HCT116 (cell line): ENCODE results near the gene FNDC3B. TPM values are rescaled to one million over a fixed set of nuclear protein-coding genes. Genes with fewer than 3 reads are reported as not detected.

Source experiments
- ATAC-seq: fragments of 200-7000 bp; cut with Tn5 transposase; 2 replicates; pipeline ENCODE4 v1.9.1; 2020; ENCODE audit warnings: mild to moderate bottlenecking, moderate library complexity
- BruUV-seq: library from RNA; stranded (reverse); fragments of 400-500 nt; replicated peaks from 2 replicates; lab custom pipeline; 2021; lab: Mats Ljungman, UMichigan
- CTCF ChIA-PET: fragments of 300-600 bp; sonication (Branson Sonifier 250); formaldehyde crosslinking; loops from one replicate; lab custom pipeline; 2021; ENCODE audit warnings: antibody characterized with exemption; lab: Charles Lee
- POLR2A ChIA-PET: fragments of 300-600, 350-600 bp; sonication (Branson Sonifier 250); formaldehyde crosslinking; loops from one replicate; lab custom pipeline; 2021; ENCODE audit warnings: antibody characterized with exemption; lab: Charles Lee
- RAD21 ChIA-PET, 2 experiments: fragments of 300-600 bp; sonication (Branson Sonifier 250); formaldehyde crosslinking; loops; one replicate each; lab custom pipeline; 2023; ENCODE audit warnings: low total read pairs in 2 of 2; ENCODE audit not compliant: uncharacterized antibody in 2 of 2, unreplicated experiment in 2 of 2, low non-redundant PET in 1 of 2; lab: Charles Lee
- DNase-seq: peaks from one replicate; pipeline ENCODE4 v3.0.0-alpha.2; 2010; ENCODE audit warnings: low read depth, low spot score
- H2AFZ ChIP-seq: fragments of 200-600 bp; shearing (Covaris generic), sonication (generic); 2 replicates; pipeline ENCODE4 v1.6.1; 2017; ENCODE audit warnings: low read depth, mixed run types, mixed read lengths, antibody characterized with exemption, low read length; ENCODE audit not compliant: poor library complexity, severe bottlenecking
- H3K27ac ChIP-seq: 2 replicates; pipeline ENCODE4 v1.5.1; 2012; ENCODE audit warnings: low read depth, low read length
- H3K27me3 ChIP-seq: fragments of 200-600 bp; sonication (generic); 2 replicates; pipeline ENCODE4 v1.6.1; 2016; ENCODE audit warnings: mixed run types, low read length, mixed read lengths; ENCODE audit not compliant: insufficient read depth
- H3K36me3 ChIP-seq, 2 experiments: fragments of 200-500 bp in 1 of 2; fragments of 200-600 bp in 1 of 2; sonication (Bioruptor generic) in 1 of 2; sonication (generic) in 1 of 2; 2 replicates each; pipeline versions ENCODE4 v1.5.1 to v1.6.1; 2014 to 2016; ENCODE audit warnings: low read length in 2 of 2, inconsistent platforms in 1 of 2, mixed read lengths in 1 of 2, mixed run types in 1 of 2; ENCODE audit not compliant: insufficient read depth in 2 of 2, control insufficient read depth in 1 of 2
- H3K4me1 ChIP-seq, 2 experiments: fragments of 200-600 bp in 1 of 2; sonication (generic) in 1 of 2; 2 replicates each; pipeline versions ENCODE4 v1.5.1 to v1.6.1; 2012 to 2017; ENCODE audit warnings: low read length in 2 of 2, inconsistent platforms in 1 of 2, mild to moderate bottlenecking in 1 of 2, mixed read lengths in 1 of 2, mixed run types in 1 of 2, moderate library complexity in 1 of 2; ENCODE audit not compliant: insufficient read depth in 2 of 2, control insufficient read depth in 1 of 2
- H3K4me2 ChIP-seq: fragments of 200-600 bp; sonication (generic); 2 replicates; pipeline ENCODE4 v1.6.1; 2017; ENCODE audit warnings: mixed run types, low read length, mixed read lengths
- H3K4me3 ChIP-seq, 2 experiments: fragments of 200-600 bp in 1 of 2; sonication (generic) in 1 of 2; replicated peaks in 1 of 2; 2 replicates each; pipeline ENCODE4 v1.5.1; 2011 to 2016; ENCODE audit warnings: low read length in 2 of 2, control low read depth in 1 of 2, low read depth in 1 of 2, mild to moderate bottlenecking in 1 of 2, mixed read lengths in 1 of 2, mixed run types in 1 of 2
- H3K79me2 ChIP-seq: fragments of 200-600 bp; sonication (generic); 2 replicates; pipeline ENCODE4 v1.6.1; 2017; ENCODE audit warnings: mild to moderate bottlenecking, mixed run types, low read length, moderate library complexity, mixed read lengths; ENCODE audit not compliant: insufficient read depth
- H3K9ac ChIP-seq: fragments of 200-600 bp; sonication (generic); 2 replicates; pipeline ENCODE4 v1.6.1; 2016; ENCODE audit warnings: low read length, mixed read lengths
- H3K9me2 ChIP-seq: fragments of 200-600 bp; sonication (generic), shearing (Covaris generic); 2 replicates; pipeline ENCODE4 v1.6.1; 2017; ENCODE audit warnings: mixed run types, mild to moderate bottlenecking, moderate library complexity; ENCODE audit not compliant: insufficient read depth
- H3K9me3 ChIP-seq, 2 experiments: fragments of 200-500 bp in 1 of 2; fragments of 200-600 bp in 1 of 2; sonication (Bioruptor generic) in 1 of 2; sonication (generic) in 1 of 2; 2 replicates each; pipeline ENCODE4 v1.6.1; 2014 to 2017; ENCODE audit warnings: low read length in 2 of 2, mixed read lengths in 2 of 2, inconsistent platforms in 1 of 2, low read depth in 1 of 2, mild to moderate bottlenecking in 1 of 2, mixed run types in 1 of 2, moderate library complexity in 1 of 2; ENCODE audit not compliant: control insufficient read depth in 1 of 2, insufficient read depth in 1 of 2
- H4K20me1 ChIP-seq: fragments of 200-600 bp; sonication (generic), shearing (Covaris generic); 2 replicates; pipeline ENCODE4 v1.6.1; 2017; ENCODE audit warnings: mixed run types, mild to moderate bottlenecking, moderate library complexity; ENCODE audit not compliant: insufficient read depth
- CBX3 ChIP-seq: IDR thresholded peaks from 2 replicates; pipeline ENCODE4 v1.6.1; 2012; ENCODE audit warnings: low read depth
- EZH2 ChIP-seq: fragments of 200-600 bp; sonication (generic); IDR thresholded peaks from 2 replicates; pipeline ENCODE4 v1.6.1; 2017; ENCODE audit warnings: antibody characterized with exemption, mixed run types
- EZH2phosphoT487 ChIP-seq: fragments of 200-600 bp; IDR thresholded peaks from 2 replicates; pipeline ENCODE4 v1.6.1; 2018; ENCODE audit warnings: antibody characterized with exemption, borderline replicate concordance
- FOSL1 ChIP-seq: IDR thresholded peaks from 2 replicates; pipeline ENCODE4 v1.6.1; 2012; ENCODE audit warnings: low read depth
- JUND ChIP-seq: IDR thresholded peaks from 2 replicates; pipeline ENCODE4 v1.6.1; 2012
- SP1 ChIP-seq: IDR thresholded peaks from 2 replicates; pipeline ENCODE4 v1.6.1; 2012; ENCODE audit warnings: low read depth
- SRF ChIP-seq: IDR thresholded peaks from 2 replicates; pipeline ENCODE4 v1.6.1; 2012; ENCODE audit warnings: low read depth
- ZNF274 ChIP-seq: fragments of 200-500 bp; sonication (Bioruptor generic); IDR thresholded peaks from 2 replicates; pipeline ENCODE4 v1.6.1; 2014; ENCODE audit warnings: mild to moderate bottlenecking, low read depth, low read length, inconsistent platforms
- intact Hi-C: fragments of 100-400 bp; cut with micrococcal nuclease; formaldehyde crosslinking; loops from 2 replicates; pipeline ENCODE4 v1.10.0; 2022
- total RNA-seq: library from RNA; stranded (reverse); gene quantifications from one replicate; pipeline ENCODE4 v1.2.1, GENCODE V29; 2021; ENCODE audit not compliant: unreplicated experiment
- TF ChIP-seq, protein P1 (sequence below): IDR thresholded peaks from 2 replicates; pipeline ENCODE4 v1.6.1; 2011; ENCODE audit warnings: mild to moderate bottlenecking, low read length, moderate library complexity; ENCODE audit not compliant: insufficient replicate concordance; ENCODE audit errors: extremely low read depth
- TF ChIP-seq, protein P2 (sequence below): IDR thresholded peaks from 2 replicates; pipeline ENCODE4 v1.6.1; 2012; ENCODE audit warnings: low read depth
- TF ChIP-seq, protein P3 (sequence below), 3 experiments: fragments of 200-600 bp in 1 of 3; sonication (generic) in 1 of 3; IDR thresholded peaks in 2 of 3; conservative IDR thresholded peaks in 1 of 3; 2 replicates each; pipeline ENCODE4 v1.5.1; 2012 to 2017; ENCODE audit warnings: low read depth in 2 of 3, low read length in 2 of 3, antibody characterized with exemption in 1 of 3, borderline replicate concordance in 1 of 3, control low read depth in 1 of 3, mild to moderate bottlenecking in 1 of 3, mixed read lengths in 1 of 3, mixed run types in 1 of 3, moderate library complexity in 1 of 3; ENCODE audit not compliant: insufficient read depth in 1 of 3

FNDC3B gene
- total RNA-seq, 1 experiment from 2014 or later, result 45.7 TPM

DNA sequence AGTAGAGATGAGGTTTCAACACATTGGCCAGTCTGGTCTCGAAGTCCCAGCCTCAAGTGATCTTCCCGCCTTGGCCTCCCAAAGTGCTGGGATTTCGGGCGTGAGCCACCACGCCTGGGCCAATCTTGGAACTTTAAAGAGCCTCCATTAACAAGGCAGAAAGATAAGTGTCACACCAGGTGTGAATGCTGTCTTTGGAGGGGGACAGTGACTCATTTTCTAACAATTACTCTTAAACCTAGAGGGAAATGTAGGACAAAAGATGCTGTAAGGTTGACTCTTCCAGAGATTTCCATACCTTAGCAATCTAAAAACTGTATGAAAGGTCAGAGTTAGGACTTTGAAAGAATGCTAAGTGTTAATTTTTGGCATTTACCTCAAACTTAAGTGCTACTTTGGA is 84.9 kb downstream of the FNDC3B start:
- BruUV-seq, result no TSS peak
- Histone ChIP-seq H2AFZ (no peak overlapping the region), H3K27ac (no peak overlapping the region), H4K20me1 (peaks cover 3% of the 10 kb centered on the region; the same call in 1 of the 2 replicates)
- POLR2A ChIA-PET, result no interaction called here
- TF ChIP-seq EZH2, result no peak
- TF ChIP-seq, protein P1, sequence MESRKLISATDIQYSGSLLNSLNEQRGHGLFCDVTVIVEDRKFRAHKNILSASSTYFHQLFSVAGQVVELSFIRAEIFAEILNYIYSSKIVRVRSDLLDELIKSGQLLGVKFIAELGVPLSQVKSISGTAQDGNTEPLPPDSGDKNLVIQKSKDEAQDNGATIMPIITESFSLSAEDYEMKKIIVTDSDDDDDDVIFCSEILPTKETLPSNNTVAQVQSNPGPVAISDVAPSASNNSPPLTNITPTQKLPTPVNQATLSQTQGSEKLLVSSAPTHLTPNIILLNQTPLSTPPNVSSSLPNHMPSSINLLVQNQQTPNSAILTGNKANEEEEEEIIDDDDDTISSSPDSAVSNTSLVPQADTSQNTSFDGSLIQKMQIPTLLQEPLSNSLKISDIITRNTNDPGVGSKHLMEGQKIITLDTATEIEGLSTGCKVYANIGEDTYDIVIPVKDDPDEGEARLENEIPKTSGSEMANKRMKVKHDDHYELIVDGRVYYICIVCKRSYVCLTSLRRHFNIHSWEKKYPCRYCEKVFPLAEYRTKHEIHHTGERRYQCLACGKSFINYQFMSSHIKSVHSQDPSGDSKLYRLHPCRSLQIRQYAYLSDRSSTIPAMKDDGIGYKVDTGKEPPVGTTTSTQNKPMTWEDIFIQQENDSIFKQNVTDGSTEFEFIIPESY, result no peak
- TF ChIP-seq FOSL1, result no peak
- no peak for TF ChIP-seq EZH2phosphoT487
- TF ChIP-seq SRF, result no peak
- no peak for TF ChIP-seq ZNF274
- TF ChIP-seq SP1, result no peak
- TF ChIP-seq, protein P2, sequence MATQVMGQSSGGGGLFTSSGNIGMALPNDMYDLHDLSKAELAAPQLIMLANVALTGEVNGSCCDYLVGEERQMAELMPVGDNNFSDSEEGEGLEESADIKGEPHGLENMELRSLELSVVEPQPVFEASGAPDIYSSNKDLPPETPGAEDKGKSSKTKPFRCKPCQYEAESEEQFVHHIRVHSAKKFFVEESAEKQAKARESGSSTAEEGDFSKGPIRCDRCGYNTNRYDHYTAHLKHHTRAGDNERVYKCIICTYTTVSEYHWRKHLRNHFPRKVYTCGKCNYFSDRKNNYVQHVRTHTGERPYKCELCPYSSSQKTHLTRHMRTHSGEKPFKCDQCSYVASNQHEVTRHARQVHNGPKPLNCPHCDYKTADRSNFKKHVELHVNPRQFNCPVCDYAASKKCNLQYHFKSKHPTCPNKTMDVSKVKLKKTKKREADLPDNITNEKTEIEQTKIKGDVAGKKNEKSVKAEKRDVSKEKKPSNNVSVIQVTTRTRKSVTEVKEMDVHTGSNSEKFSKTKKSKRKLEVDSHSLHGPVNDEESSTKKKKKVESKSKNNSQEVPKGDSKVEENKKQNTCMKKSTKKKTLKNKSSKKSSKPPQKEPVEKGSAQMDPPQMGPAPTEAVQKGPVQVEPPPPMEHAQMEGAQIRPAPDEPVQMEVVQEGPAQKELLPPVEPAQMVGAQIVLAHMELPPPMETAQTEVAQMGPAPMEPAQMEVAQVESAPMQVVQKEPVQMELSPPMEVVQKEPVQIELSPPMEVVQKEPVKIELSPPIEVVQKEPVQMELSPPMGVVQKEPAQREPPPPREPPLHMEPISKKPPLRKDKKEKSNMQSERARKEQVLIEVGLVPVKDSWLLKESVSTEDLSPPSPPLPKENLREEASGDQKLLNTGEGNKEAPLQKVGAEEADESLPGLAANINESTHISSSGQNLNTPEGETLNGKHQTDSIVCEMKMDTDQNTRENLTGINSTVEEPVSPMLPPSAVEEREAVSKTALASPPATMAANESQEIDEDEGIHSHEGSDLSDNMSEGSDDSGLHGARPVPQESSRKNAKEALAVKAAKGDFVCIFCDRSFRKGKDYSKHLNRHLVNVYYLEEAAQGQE, result no peak
- TF ChIP-seq CBX3, result no peak
- TF ChIP-seq, protein P3, sequence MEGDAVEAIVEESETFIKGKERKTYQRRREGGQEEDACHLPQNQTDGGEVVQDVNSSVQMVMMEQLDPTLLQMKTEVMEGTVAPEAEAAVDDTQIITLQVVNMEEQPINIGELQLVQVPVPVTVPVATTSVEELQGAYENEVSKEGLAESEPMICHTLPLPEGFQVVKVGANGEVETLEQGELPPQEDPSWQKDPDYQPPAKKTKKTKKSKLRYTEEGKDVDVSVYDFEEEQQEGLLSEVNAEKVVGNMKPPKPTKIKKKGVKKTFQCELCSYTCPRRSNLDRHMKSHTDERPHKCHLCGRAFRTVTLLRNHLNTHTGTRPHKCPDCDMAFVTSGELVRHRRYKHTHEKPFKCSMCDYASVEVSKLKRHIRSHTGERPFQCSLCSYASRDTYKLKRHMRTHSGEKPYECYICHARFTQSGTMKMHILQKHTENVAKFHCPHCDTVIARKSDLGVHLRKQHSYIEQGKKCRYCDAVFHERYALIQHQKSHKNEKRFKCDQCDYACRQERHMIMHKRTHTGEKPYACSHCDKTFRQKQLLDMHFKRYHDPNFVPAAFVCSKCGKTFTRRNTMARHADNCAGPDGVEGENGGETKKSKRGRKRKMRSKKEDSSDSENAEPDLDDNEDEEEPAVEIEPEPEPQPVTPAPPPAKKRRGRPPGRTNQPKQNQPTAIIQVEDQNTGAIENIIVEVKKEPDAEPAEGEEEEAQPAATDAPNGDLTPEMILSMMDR (IDR thresholded peaks at IDR 0.05 in 2 of 3, conservative IDR thresholded peaks at IDR 0.05 in 1 of 3; ENCODE audit: borderline replicate concordance in 1 of 3, insufficient read depth in 1 of 3, low read depth in 2 of 3, low read length in 2 of 3), result no peak
- TF ChIP-seq JUND, result no peak
- TF ChIP-seq, all 23 proteins: peak for 0
- ATAC-seq (no peak), DNase-seq (no peak)
- intact Hi-C loops, result no loop called here
- Histone ChIP-seq H3K4me1 (peaks cover 16 to 19% of the 10 kb centered on the region in 2 experiments), H3K27me3 (no peaks in the 10 kb centered on the region), H3K36me3 (no peaks in the 10 kb centered on the region), H3K4me2 (no peak overlapping the region), H3K79me2 (peaks cover 8% of the 10 kb centered on the region; the same call in 1 of the 2 replicates), H3K9me2 (no peaks in the 10 kb centered on the region), H3K9ac (no peak overlapping the region), H3K4me3 (no peak overlapping the region), H3K9me3 (no peaks in the 10 kb centered on the region)
- RAD21 ChIA-PET, result no interaction called here
- CTCF ChIA-PET, result no interaction called here
